Limb (tissue), 2 donors: ENCODE data around the gene GAL3ST3.
A peak's percentile ranks its signal among the peaks of the same experiment; 100 is the strongest.
"Not testable (repeated sequence)": the region's sequence is repeated elsewhere in the genome, so short reads cannot be mapped to it uniquely, and the experiment has no call there.

Experiments used
- DNase-seq, 2 donors: peaks; one replicate each; pipeline ENCODE4 v3.0.0-alpha.2; 2016; ENCODE audit errors: extremely low spot score in 2 of 2

Gene GAL3ST3

GRCh38 chr11:66048547-66049323 is at the start of gene GAL3ST3:
TSS of gene GAL3ST3 (minus strand) at chr11:66049161. CDS start at chr11:66045415, 3,746 bp downstream.
- DNase-seq, result peak in 1 of 2 donors; percentile 73

- DNase-seq, result not testable (repeated sequence)
Observed at GRCh38 chr11:66092125-66092524, 43.2 kb upstream of the GAL3ST3 start.

DNA sequence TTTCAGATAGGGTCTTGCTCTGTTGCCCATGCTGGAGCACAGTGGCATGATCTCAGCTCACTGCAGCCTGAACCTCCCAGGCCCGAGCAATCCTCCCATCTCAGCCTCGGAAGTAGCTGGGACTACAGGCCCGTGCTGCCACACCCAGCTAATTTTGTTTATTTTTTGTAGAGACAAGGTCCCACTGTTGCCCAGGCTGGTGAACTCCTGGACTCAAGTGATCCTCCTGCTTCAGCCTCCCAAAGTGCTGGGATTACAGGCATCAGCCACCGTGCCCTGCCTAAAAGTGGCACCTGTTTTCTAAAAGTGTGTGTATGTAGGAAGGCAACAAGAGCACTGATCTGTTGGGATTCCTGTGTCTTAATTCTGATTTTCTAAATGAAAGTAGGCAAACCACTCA is 41.3 kb upstream of the GAL3ST3 start:
- DNase-seq, result no peak

GRCh38 chr11:66089067-66089466 is 40.1 kb upstream of the GAL3ST3 start:
- no peak for DNase-seq

DNA sequence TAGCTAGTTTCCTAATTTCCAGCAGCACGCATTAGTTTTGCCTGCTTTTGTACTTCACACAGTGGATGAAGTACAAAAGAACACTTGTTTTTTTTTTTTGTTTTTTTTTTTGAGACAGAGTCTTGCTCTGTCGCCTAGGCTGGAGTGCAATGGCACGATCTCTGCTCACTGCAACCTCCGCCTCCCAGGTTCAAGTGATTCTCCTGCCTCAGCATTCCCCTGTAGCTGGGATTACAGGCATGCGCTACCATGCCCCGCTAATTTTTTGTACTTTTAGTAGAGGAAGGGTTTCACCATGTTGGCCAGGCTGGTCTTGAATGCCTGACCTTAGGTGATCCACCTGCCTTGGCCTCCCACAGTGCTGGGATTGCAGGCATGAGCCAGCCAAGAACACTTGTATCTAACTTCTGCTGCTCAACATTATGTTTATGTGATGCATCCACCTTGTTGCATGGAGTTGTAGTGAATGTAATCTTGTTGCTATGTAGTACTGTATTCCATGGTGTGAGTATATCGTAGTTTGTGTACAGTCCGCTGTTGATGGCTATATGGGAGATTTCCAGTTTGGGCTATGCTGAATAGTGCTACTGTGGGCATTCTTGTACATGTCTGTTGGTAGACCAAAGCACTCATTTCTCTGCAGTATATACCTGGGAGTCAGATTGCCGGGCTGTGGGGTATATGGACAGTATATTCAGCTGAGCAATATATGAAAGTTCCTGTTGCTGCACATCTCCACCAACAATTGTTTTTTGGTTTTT is 38.4 kb upstream of the GAL3ST3 start:
- no peak for DNase-seq

DNA sequence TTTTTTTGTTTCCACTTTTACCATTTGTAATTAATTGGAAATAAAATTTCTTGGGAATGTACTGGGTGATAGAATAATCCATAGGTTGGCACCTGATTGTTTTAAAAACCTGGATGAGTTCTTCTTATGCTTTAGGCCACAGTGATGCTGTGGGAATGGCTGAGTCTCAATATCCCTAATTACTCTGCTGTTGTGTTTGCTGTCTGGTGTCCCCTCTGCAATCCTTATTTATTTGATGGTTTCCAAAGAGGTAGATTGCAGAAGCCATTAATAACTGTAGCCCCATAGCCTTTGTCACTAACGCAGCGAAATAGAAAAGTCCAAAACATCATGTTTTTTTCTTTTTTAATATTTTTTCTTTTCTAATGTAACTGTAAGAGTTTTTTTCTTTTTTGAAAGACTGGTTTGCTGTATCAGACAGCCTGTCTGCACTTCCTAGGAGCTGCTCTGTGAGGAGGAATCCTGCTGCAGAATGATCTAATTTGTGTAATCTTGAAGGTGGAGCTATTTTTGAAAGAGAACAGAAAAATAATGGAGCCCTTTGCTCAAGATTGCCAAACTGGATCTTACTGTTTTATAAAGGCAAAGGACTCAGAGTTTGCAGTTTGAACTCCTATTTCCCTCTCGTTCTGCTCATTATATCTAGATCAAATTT is 36.0 kb upstream of the GAL3ST3 start:
- DNase-seq, result no peak

GRCh38 chr11:66083767-66084166 is 34.8 kb upstream of the GAL3ST3 start:
- DNase-seq, result no peak

GRCh38 chr11:66082946-66083698 is 34.2 kb upstream of the GAL3ST3 start:
- DNase-seq, result no peak

DNA sequence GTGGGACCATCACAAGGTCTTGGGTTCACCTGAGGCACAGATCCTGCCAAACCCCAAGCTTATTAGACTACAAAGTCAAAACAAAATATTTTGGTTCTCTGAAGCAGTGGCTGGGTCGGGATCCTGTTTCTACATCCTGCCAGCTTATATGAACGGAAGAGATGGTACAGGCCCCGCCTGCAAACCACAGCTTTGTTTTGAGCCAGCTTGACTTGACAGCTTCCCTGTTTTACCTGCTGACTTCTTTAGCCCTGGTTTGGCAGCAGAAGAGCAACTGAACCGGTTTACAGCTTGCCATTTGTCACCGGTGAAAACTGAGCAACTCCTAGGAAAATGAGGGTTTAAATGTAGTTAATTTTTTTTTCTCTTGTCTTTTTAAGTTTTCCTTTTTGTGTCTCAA is 32.5 kb upstream of the GAL3ST3 start:
- no peak for DNase-seq

- no peak for DNase-seq
Observed at GRCh38 chr11:66080055-66080817, 31.3 kb upstream of the GAL3ST3 start.

DNA sequence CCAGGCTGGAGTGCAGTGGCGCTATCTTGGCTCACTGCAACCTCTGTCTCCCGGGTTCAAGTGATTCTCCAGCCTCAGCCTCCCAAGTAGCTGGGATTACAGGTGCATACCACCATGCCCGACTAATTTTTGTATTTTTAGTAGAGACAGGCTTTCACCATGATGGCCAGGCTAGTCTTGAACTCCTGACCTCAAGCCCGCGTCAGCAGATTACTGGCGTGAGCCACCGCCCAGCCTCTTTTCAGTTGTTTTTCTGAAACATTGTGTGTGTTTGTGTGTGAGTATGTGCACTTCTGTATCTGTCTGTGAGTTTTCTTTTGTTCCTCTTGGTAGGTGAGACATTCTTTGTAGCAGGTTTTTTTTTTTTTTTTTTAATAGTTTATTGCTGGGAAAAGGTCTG is 30.0 kb upstream of the GAL3ST3 start:
- not testable (repeated sequence) for DNase-seq

DNA sequence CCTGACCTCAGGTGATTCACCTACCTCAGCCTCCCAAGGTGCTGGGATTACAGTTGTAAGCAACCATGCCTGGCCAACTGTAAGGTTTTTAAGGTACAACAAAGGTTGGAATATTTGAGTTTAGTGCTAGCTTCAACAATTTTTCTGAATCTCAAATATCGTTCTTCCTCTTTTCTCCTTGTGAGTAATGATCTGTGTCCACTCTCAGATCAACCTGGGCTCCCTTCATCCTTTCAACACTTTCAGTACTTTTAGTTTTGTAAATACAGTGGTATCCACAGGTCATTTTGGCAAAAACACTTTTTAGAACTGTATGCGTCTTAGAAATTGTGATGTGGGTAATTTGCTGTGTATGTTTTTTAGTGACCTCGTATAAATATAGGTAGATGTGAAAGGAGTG is 29.0 kb upstream of the GAL3ST3 start:
- DNase-seq, result no peak

- DNase-seq, result no peak
Observed at GRCh38 chr11:66076561-66076960, 27.6 kb upstream of the GAL3ST3 start.

DNA sequence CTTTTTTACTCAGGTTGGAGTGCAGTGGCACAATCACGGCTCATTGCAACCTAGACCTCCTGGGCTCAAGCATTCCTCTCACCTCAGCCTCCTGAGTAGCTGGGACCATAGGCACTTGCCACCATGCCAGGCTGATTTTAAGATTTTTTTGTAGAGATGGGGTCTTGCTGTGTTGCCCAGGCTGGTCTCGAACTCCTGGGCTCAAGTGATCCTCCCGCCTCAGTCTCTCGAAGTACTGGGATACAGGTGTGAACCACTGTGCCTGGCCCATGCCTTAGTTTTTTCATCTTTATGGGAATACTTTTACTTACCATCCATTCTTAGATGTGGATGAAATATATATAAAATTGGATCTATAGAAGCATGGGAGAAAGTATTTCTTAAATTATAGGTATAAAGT is 26.3 kb upstream of the GAL3ST3 start:
- DNase-seq, result no peak

GRCh38 chr11:66073669-66074068 is 24.7 kb upstream of the GAL3ST3 start:
- DNase-seq, result no peak

DNA sequence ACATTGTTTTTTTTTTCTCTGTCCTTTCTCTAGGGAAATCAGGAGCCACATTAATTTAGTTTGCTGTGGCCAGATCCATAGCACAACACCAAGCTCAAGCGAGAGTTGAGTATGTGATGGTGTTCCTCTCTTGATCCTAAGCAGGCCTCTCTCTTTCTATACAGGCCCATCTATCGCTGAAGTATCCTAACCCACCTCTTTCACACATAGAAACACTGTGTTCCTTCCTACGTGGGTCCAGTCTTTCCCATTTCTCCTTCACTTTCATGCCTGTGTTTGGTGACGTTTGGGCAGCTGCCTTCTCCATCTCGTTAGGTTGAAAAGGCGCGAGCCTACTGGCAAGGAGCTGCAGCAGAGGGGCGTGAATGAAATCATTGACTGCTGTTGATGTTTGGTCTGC is 23.6 kb upstream of the GAL3ST3 start:
- no peak for DNase-seq

- DNase-seq, result no peak
Observed at GRCh38 chr11:66072081-66072480, 23.1 kb upstream of the GAL3ST3 start.

DNA sequence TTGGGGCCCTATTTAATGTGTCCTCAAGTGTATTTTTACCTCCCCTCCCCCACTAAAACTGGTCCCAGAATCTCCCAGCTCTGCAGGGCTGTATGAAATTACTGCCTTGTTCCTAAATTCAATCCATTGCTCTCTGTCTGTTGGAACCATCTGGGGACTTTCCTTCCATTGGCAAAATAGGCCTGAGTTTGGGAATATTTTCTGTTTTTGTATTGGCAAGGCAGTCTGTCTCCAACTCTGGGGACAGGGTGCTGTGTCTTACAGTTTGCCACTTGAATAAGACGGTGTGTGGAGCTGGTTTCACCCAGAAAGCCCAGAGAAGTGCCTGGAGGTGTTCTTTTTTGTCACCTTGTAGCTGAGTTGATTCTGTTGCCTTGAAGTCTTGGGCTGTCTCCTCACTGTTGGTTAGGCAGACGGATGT is 22.4 kb upstream of the GAL3ST3 start:
- no peak for DNase-seq

GRCh38 chr11:66070604-66071380 is 21.8 kb upstream of the GAL3ST3 start:
- peak in 1 of 2 donors; percentile 54 for DNase-seq
